NCI-H774 (cell line): ENCODE results near the gene UPB1.
"Not testable (repeated sequence)": the region's sequence is repeated elsewhere in the genome, so short reads cannot be mapped to it uniquely, and the experiment has no call there.

Source experiments
- DNase-seq: peaks from one replicate; lab custom pipeline; 2025; lab: John Stamatoyannopoulos, UW

UPB1 gene

GRCh38 chr22:24482575-24482974 lies 12.6 kb upstream of the UPB1 start:
- no peak for DNase-seq

- no peak for DNase-seq
These were observed 12.1 kb upstream of the UPB1 start for GRCh38 chr22:24482998-24483397.

DNA sequence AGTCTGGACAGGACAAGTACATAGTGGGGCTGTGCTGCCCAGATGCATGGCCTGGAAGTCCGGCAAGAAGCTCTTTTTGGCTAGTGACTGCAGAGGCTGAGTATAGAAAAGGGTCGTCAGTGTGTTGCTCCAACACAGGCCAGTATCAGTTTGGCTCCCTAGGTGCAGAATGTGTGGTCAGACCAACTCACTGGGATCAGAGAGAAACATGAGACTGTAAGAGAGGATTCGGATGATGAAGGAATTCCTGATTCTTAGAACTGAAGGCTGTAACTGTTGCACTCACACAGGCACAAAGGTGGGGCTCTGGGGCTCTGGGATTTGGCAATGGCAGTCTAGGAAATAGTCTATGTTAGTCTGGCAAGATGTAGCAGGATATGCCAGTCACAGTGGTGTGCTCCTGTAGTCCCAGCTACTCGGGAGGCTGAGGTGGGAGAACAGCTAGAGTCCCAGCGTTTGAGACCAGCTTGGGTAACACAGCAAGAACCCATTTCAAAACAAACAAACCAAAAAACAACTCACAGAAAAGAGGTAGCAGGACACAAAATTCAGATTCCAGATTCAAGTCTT lies 11.1 kb upstream of the UPB1 start:
- DNase-seq = no peak

DNA sequence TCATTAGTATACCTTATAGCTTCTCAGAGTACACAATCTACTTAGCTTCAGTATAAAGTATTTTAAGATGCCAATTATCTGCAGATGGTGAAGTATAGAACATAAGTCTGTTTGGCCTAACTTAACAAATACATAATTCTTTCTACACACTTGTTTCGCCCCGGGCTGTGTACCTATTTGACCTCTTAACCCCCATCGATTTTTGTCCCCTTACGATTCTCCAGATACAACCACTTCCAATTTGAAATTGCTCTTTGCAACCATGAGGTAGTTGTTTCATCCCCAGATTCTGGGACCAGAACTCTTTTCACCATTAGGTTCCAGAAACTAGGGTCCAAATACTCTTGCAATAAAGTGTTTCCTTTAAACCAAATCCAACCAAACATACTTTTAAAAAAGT lies 10.0 kb upstream of the UPB1 start:
- DNase-seq = no peak

GRCh38 chr22:24485608-24486007 lies 9.5 kb upstream of the UPB1 start:
- DNase-seq = no peak

DNA sequence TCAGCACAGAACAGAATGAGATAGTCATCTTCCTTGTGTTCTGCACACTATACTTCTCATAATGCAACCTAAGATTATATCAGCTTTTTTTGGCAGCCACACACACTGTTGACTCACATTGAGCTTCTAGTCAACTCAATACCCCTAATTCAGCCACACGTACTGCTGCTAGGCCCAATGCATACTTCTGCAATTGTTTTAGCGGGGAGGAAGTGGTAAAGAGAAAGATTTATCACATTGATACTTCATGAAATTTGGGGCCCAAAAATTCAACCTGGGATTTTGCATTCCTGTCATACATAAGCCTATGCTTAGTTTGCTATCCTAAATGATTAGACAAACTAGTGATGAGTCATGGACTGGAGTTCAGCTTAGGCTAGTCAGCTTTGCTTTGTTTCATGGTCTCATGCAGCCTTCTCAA lies 8.6 kb upstream of the UPB1 start:
- DNase-seq = no peak

- no peak for DNase-seq
These were observed 6.1 kb upstream of the UPB1 start for GRCh38 chr22:24489011-24489410.

- not testable (repeated sequence) for DNase-seq
These were observed 5.7 kb upstream of the UPB1 start for GRCh38 chr22:24489434-24489833.

DNA sequence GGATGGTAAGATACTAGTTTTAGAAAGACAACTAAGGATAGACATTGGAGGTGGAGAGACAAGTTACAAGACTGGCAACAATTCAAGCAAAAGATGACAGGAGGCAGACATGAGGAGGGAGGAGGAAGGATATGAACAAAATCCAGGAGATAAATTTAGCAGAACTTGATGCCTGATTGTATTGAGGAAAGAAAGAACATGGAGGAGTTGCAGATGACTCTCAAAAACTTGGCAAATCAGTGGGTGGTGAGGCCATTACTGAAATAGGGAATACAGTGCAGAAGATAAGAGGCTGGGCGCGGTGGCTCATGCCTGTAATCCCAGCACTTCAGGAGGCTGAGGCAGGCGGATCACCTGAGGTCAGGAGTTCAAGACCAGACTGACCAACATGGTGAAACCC lies 2.7 kb upstream of the UPB1 start:
- DNase-seq = no peak

DNA sequence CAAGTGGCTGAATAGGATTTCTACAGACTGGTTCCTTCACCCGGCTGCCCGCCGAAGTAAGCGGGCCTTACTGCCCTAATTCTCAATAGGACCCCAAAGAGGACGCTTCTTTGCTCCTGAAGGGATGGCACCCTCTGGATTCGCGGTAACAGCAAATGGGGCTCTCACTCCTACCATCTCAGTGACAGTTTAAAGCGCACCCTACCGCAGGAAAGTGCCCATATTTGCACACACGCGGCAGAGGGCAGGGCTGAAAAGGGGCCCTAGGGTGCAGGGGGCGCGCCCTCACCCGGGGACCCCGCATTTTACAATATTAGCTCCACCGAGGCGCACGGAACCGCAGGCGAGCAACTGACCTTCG lies 985 bp upstream of the UPB1 start:
- no peak for DNase-seq

- no peak for DNase-seq
These were observed 188 bp downstream of the UPB1 start for GRCh38 chr22:24495365-24495675.

DNA sequence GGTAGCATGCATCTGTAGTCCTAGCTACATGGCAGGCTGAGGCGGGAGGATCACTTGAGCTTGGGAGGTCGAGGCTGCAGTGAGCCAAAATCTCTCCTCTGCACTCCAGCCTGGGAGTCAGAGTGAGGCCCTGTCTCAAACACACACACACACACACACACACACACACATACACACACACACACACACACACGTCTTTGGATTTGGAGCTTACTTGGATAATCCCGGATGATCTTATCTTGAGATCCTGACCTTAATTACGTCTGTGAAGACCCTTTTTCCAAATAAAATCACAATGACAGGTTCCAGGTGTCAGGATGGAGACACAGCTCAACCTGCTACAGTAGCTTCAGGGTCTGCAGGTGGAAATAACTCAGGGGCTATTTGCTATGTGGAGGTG lies 1.1 kb downstream of the UPB1 start:
- DNase-seq = no peak

GRCh38 chr22:24496661-24497060 lies 1.5 kb downstream of the UPB1 start:
- DNase-seq = no peak

DNA sequence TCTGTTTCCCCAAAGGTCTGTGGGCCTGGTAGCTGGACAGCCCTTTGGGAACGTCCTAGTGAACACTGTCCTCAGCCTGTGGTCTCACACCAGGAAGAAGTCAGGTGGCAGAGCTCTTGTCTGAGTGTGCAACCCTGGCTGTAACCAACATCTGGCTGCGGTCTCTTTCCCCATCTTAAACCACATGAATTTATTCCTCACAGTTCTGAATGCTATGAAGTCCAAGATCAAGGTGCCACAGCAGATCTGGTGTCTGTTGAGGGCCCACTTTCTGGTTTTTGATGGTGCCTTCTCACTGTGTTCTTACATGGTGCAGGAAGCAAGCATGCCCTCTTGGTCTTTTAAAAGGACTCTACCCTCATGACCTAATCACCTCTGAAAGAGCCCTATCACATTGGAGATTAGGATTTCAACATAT lies 2.7 kb downstream of the UPB1 start:
- no peak for DNase-seq

DNA sequence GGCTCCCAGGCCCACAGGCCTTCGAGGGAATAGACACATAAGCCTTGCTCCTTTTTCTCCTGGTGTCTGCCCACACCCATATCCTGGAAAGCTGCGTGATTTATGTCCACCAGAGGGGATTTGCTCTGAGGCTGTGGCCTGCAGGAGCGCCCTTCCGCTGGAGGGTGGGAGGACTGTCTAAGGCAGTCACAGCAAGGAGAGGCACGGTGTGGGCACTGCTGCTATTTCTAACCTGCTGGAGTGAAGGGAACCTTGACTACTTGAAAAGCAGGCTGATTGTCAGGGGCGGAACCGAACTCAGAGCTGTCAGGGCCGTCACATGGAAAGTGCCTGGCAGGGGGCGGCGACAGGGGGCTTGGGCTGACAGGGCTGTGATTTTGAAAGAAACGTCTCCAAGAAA lies 3.7 kb downstream of the UPB1 start:
- no peak for DNase-seq

GRCh38 chr22:24499706-24500276 lies 4.7 kb downstream of the UPB1 start:
- DNase-seq = no peak

DNA sequence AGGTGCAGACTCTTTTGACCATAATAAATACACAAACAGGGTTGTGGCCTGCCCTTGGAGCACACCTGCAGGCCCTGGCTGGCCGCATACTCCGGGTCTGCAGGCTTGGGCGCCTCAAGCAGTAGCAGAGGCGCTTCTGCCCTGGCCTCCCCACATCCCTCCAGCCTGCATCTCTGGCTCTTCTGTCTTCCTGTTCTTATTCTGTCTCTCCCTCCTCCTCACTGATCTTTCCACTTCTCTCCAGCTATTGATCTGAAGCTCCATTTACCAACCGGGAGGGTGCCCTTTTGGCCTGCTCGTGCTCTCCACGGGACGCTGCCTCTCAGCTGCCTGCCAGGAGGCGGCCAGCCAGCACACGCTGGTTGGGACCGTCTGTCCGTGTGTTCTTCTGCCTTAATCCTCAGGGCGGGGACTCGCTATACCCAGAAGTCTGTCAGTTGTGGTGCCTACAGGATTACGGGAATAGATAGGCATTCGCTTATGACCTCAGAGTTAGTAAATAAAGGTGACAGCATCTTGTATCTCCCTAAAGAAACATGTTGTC lies 5.2 kb downstream of the UPB1 start:
- no peak for DNase-seq

GRCh38 chr22:24501301-24502005 lies 6.3 kb downstream of the UPB1 start:
- DNase-seq = no peak

GRCh38 chr22:24502034-24502433 lies 6.9 kb downstream of the UPB1 start:
- no peak for DNase-seq

DNA sequence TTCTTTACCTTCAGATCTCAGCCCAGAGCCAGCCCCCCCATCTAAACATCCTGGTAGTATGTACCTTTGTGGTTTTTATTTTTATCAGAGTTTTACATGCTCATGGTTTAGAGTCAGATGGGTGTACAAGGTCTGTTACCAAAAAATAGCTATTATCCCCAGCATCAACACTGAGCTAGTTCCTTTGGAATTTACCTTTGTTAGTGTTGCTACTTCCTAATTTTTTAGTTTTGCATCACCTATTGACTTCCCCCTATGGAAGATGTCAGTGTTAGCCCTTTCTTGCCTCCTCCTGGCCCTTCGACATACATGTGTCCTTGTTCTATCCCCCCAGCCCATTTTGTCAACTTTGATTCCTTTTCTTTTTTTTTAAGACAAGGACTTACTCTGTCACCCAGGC lies 7.4 kb downstream of the UPB1 start:
- DNase-seq = no peak

- no peak for DNase-seq
These were observed 8.2 kb downstream of the UPB1 start for GRCh38 chr22:24503137-24503842.

GRCh38 chr22:24503843-24504338 lies 8.8 kb downstream of the UPB1 start:
- no peak for DNase-seq

- DNase-seq = no peak
These were observed 9.4 kb downstream of the UPB1 start for GRCh38 chr22:24504540-24504939.
